Stomach (tissue), 4 donors: Measurements from ENCODE around the gene WNT4.

Experiments used
- CTCF ChIP-seq, 7 experiments: fragments of 450-650 bp in 4 of 7; fragments of 200-600 bp in 3 of 7; sonication (generic) in 3 of 7; IDR thresholded peaks; one replicate each; pipeline ENCODE4 v1.5.1; 2016 to 2019; ENCODE audit warnings: antibody characterized with exemption in 7 of 7, control low read depth in 2 of 7, mild to moderate bottlenecking in 1 of 7
- POLR2A ChIP-seq, 4 donors: fragments of 450-650 bp; IDR thresholded peaks; one replicate each; pipeline ENCODE4 v1.6.1; 2016; ENCODE audit warnings: antibody characterized with exemption in 4 of 4, control low read depth in 2 of 4, mild to moderate bottlenecking in 1 of 4, moderate library complexity in 1 of 4

- TF ChIP-seq CTCF (IDR thresholded peaks at IDR 0.05) (no peak), POLR2A (IDR thresholded peaks at IDR 0.05) (no peak)
Observed at GRCh38 chr1:22104094-22104493, 38.8 kb downstream of the WNT4 start.
